ENCODE measurements around the gene NRN1L. TPM values are rescaled to one million over a fixed set of nuclear protein-coding genes. Genes with fewer than 3 reads are reported as not detected.

The NRN1L gene
- total RNA-seq, 3 donors from 2014 or later (not counting 1 experiment from before 2014, with no cell fraction given) = 0.70 to 1.3 TPM; not detected in 1

GRCh38 chr16:67846320-67847063 lies 38.2 kb upstream of the NRN1L start, which contains the start of gene NUTF2:
Gene NUTF2 (plus strand): TSS chr16:67846933. CDS start chr16:67865131, 18,198 bp downstream.
- H3K27ac ChIP-seq (ENCODE audit: low read length) = peak within 1 kb of the TSS; percentile 92
- peaks cover 55% of the 10 kb centered on the region for H3K4me1 ChIP-seq (ENCODE audit: control insufficient read depth, insufficient read depth, low read length)
- peak; percentile 72 to 87 (median 76) for ATAC-seq
- under 1% methylated on average over 57 of the region's 57 CpGs for WGBS (ENCODE audit: insufficient coverage)
- H3K4me3 Mint-ChIP-seq = peak within 1 kb of the TSS; percentile 84
- intact Hi-C loops (cut with micrococcal nuclease) = loop anchor here (1.0 to 2.0 kb wide), 4 partner anchors 14 to 47 kb away; partner anchors contain the start of genes EDC4, PSKH1, RANBP10 and TSNAXIP1
- H3K4me3 ChIP-seq (ENCODE audit: low read length) = peak within 1 kb of the TSS; percentile 86
- H3K4me1 Mint-ChIP-seq = peaks cover 36 to 40% of the 10 kb centered on the region in 2 donors
- TF ChIP-seq, protein P1, sequence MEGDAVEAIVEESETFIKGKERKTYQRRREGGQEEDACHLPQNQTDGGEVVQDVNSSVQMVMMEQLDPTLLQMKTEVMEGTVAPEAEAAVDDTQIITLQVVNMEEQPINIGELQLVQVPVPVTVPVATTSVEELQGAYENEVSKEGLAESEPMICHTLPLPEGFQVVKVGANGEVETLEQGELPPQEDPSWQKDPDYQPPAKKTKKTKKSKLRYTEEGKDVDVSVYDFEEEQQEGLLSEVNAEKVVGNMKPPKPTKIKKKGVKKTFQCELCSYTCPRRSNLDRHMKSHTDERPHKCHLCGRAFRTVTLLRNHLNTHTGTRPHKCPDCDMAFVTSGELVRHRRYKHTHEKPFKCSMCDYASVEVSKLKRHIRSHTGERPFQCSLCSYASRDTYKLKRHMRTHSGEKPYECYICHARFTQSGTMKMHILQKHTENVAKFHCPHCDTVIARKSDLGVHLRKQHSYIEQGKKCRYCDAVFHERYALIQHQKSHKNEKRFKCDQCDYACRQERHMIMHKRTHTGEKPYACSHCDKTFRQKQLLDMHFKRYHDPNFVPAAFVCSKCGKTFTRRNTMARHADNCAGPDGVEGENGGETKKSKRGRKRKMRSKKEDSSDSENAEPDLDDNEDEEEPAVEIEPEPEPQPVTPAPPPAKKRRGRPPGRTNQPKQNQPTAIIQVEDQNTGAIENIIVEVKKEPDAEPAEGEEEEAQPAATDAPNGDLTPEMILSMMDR (IDR thresholded peaks at IDR 0.05) = no peak
- H3K27ac Mint-ChIP-seq = peak within 1 kb of the TSS; percentile 86 to 89
- no peaks in the 10 kb centered on the region for H3K27me3 ChIP-seq (ENCODE audit: control insufficient read depth, insufficient read depth, low read length)
- H3K9me3 ChIP-seq (ENCODE audit: control insufficient read depth, insufficient read depth, low read length) = no peaks in the 10 kb centered on the region
- peak; percentile 95 to 96 for DNase-seq
- H3K36me3 ChIP-seq (ENCODE audit: control insufficient read depth, insufficient read depth, low read length) = peaks cover 3% of the 10 kb centered on the region
- H3K9me3 Mint-ChIP-seq = no peaks in the 10 kb centered on the region
- H3K36me3 Mint-ChIP-seq = no peaks in the 10 kb centered on the region
- H3K27me3 Mint-ChIP-seq (ENCODE audit: low read depth in 2 of 2) = no peaks in the 10 kb centered on the region

GRCh38 chr16:67847064-67847861 lies 37.4 kb upstream of the NRN1L start, which contains the start of gene CENPT:
Gene CENPT (minus strand): TSS chr16:67847693. CDS start chr16:67833859, 13,834 bp downstream.
- under 1% methylated on average over 62 of the region's 62 CpGs for WGBS (ENCODE audit: insufficient coverage)
- no peaks in the 10 kb centered on the region for H3K9me3 ChIP-seq (ENCODE audit: control insufficient read depth, insufficient read depth, low read length)
- DNase-seq (peak in 1 of 2 donors; percentile 27), ATAC-seq (peak; percentile 51 to 72 (median 58))
- Mint-ChIP-seq H3K27me3 (ENCODE audit: low read depth in 2 of 2) (no peaks in the 10 kb centered on the region), H3K27ac (peak within 1 kb of the TSS; percentile 86 to 89), H3K4me1 (peaks cover 34 to 37% of the 10 kb centered on the region in 2 donors), H3K36me3 (no peaks in the 10 kb centered on the region), H3K4me3 (peak within 1 kb of the TSS; percentile 84), H3K9me3 (no peaks in the 10 kb centered on the region)
- peak within 1 kb of the TSS; percentile 92 for H3K27ac ChIP-seq (ENCODE audit: low read length)
- peaks cover 3% of the 10 kb centered on the region for H3K36me3 ChIP-seq (ENCODE audit: control insufficient read depth, insufficient read depth, low read length)
- H3K4me1 ChIP-seq (ENCODE audit: control insufficient read depth, insufficient read depth, low read length) = peaks cover 52% of the 10 kb centered on the region
- TF ChIP-seq, protein P1 (IDR thresholded peaks at IDR 0.05) = no peak
- intact Hi-C loops (cut with micrococcal nuclease) = loop anchor here (2.0 kb wide), 2 partner anchors 14 to 26 kb away; partner anchors contain the start of gene EDC4
- H3K4me3 ChIP-seq (ENCODE audit: low read length) = peak within 1 kb of the TSS; percentile 86
- H3K27me3 ChIP-seq (ENCODE audit: control insufficient read depth, insufficient read depth, low read length) = no peaks in the 10 kb centered on the region

- no peak overlapping the region for H3K4me3 ChIP-seq (ENCODE audit: low read length)
- Mint-ChIP-seq H3K4me1 (peaks cover 29 to 31% of the 10 kb centered on the region in 2 donors), H3K9me3 (no peaks in the 10 kb centered on the region), H3K27ac (no peak overlapping the region), H3K36me3 (no peaks in the 10 kb centered on the region), H3K4me3 (peak overlapping the region; percentile 76), H3K27me3 (ENCODE audit: low read depth in 2 of 2) (no peaks in the 10 kb centered on the region)
- 94% methylated on average over 11 of the region's 11 CpGs for WGBS (ENCODE audit: insufficient coverage)
- H3K4me1 ChIP-seq (ENCODE audit: control insufficient read depth, insufficient read depth, low read length) = peaks cover 45% of the 10 kb centered on the region
- H3K9me3 ChIP-seq (ENCODE audit: control insufficient read depth, insufficient read depth, low read length) = no peaks in the 10 kb centered on the region
- no peak for DNase-seq
- H3K27ac ChIP-seq (ENCODE audit: low read length) = no peak overlapping the region
- intact Hi-C loops (cut with micrococcal nuclease) = no loop called here
- H3K36me3 ChIP-seq (ENCODE audit: control insufficient read depth, insufficient read depth, low read length) = peaks cover 3% of the 10 kb centered on the region
- TF ChIP-seq, protein P1 (IDR thresholded peaks at IDR 0.05) = no peak
- H3K27me3 ChIP-seq (ENCODE audit: control insufficient read depth, insufficient read depth, low read length) = no peaks in the 10 kb centered on the region
- ATAC-seq = no peak
These were observed 36.6 kb upstream of the NRN1L start for GRCh38 chr16:67848118-67848517.
